Stimulated activated CD8-positive, alpha-beta memory T cell treated with anti-CD3 and anti-CD28 coated beads, Interleukin-12 subunit alpha, Interleukin-12 subunit beta, amount 100 ng/mL, for 1 hour (primary cell): ENCODE results near the gene TMIE.
A peak's percentile ranks its signal among the peaks of the same experiment; 100 is the strongest.
"Not testable (repeated sequence)": the region's sequence is repeated elsewhere in the genome, so short reads cannot be mapped to it uniquely, and the experiment has no call there.

Source experiments
- DNase-seq: peaks from one replicate; pipeline ENCODE4 v3.0.0-alpha.2; 2020; ENCODE audit warnings: low read depth

Gene TMIE

GRCh38 chr3:46685446-46685845 lies 15.7 kb upstream of the TMIE start:
- no peak for DNase-seq

DNA sequence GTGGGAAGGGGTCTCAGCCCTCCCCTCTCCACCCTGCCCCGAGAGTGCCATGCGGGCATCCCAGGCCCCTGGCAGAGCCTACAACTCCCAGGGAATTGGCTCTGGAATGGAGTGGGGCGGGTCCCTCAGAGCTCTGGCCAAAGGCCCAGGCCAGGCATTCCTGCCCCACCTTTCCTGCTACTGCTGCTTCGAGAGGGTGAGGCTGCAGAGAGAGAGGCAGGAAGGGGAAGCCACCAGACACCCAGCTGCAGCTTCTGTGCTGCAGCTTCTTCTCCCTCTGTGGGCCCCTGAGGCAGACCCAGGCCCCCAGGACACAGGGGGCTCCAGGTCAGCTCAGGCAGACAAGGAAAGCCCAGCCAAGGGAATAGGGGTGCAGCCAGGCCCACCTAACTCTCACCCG lies 10.4 kb upstream of the TMIE start:
- no peak for DNase-seq

GRCh38 chr3:46692566-46692990 lies 8.6 kb upstream of the TMIE start:
- no peak for DNase-seq

DNA sequence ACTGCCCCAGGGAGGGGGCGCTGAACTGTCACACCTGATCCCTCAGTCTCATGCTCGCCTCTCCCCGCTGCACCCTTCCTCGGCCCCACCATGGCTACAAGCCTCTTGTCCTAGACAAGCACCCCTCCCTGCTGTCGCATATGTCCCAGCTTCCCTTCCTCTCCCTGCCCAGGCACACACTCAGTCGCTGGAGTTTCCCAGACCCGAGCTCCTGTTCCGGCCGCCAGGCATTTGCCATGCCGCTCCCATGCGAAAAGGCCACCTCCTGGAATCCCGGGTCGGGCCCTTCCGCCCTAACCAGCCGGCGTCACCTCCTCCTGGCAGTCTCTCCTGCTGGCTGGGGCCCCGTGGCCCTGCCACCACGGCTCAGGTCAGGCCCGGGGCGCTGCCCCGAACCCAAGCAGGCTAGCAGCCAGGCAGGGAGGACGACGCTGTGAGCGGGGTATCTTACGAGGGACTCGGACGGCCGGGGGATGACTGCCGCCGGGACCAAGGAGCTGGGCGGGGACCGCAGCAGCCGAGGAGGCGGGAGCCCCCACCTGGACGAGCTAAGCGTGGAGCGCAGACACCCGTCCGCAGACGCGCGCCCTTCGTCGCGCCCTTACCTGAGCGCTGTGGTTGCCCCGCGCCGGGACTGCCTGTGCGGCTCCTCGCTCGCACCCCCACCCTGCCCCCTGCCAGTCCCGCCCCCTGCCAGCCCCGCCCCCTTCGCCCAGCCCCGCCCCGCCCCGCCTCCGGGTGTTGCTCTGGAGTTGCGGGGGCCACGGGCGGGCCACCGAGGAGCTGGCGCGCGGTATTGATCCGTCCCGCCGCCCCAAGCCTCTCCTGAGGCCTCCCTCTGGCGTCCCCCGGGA lies 7.9 kb upstream of the TMIE start, which contains the start of gene ALS2CL:
Gene ALS2CL, minus strand, starts transcription at position 642 of the 854 bp plus-strand sequence. CDS start 4,239 bp downstream, outside the sequence.
- DNase-seq = peak; percentile 41

DNA sequence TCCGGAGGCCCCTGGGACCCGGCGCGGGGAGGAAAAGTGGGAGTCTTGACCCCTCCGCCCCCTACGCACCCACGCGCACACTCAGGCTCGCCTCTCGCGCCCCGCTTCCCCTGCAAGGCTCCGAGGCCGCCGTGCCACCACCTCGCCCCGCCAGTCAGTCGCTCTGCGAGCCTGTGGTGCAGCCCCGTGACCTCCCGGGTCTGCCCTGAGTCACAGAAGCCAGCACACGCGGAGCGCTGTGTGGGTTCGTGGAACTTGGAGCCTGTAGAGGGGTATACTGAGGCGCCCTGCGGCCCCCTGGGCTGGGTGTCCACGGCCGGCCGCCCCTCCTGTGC lies 7.3 kb upstream of the TMIE start:
- DNase-seq = no peak

GRCh38 chr3:46694520-46694919 lies 6.7 kb upstream of the TMIE start:
- no peak for DNase-seq

DNA sequence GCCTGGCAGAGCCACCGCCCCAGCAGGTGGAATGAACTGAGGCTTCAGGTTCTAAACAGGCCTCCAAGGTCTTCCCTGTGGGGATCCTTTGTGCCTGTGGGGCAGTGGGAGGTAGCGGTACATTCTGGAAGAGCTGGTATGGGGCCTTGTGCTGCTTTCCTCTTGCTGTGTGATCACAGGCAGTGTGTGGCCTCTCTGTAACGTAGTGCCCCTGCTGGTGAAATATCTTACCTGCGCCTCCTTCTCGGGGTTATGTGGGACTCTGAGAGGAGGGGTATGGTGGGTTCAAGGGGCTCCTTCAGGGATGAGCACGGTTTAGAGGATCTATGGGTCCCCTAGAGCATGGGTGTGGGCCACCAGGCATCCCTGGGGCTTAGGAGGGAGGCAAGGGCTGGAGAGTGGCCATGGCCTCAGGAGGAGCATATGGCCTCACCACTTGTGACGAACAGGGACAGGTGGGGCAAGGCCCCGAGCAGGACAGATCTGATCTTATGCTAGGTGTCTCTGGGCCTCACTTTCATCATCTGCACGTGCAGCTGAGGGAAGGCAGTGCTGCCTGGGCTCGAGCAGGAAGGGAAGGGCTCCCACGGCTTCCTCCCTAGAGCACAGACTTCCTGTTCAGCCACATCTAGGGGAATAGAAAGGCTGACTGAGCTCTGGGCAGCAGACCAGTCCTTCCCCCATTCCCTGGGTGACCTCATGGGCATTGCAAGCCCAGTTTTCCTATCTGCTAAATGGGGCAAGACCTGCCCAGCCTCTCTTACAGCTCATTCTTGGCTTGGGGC lies 5.8 kb upstream of the TMIE start:
- DNase-seq = no peak

- no peak for DNase-seq
Observed at GRCh38 chr3:46695962-46696894, 5.0 kb upstream of the TMIE start.

- DNase-seq = no peak
Observed at GRCh38 chr3:46699676-46700523, 1.3 kb upstream of the TMIE start.

DNA sequence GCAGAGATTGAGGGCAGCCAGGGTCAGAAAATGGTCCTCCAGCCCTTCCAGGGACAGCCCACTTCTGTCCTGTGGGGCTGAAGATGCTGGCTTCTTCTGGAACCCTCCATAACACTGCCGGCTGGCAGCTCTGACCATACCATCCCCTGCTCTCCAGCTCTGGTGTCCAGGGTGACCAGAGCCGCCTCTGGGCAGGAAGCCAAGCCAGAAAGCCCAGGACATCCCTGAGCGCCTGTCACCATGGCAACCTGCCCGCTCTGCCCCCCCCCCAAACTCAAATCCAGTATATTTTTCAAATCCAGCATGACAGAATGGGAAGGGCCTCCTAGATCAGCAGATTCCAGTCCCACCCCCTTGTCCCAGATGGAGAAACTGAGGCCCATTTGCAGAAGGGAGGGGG lies 420 bp upstream of the TMIE start:
- DNase-seq = no peak

GRCh38 chr3:46702246-46703012 lies 1.2 kb downstream of the TMIE start:
- no peak for DNase-seq

GRCh38 chr3:46703013-46703520 lies 1.9 kb downstream of the TMIE start:
- DNase-seq = no peak

DNA sequence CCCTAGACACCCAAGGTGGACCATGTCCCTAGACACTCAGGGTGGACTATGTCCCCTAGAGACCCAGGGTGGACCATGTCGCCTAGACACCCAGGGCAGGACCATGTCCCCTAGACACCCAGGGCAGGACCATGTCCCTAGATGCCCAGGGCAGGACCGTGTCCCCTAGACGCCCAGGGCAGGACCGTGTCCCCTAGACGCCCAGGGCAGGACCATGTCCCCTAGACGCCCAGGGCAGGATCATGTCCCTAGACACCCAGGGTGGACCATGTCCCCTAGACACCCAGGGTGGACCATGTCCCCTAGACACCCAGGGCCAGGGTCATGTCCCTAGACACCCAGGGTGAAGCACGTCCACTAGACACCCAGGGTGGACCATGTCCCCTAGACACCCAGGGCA lies 3.2 kb downstream of the TMIE start:
- not testable (repeated sequence) for DNase-seq

DNA sequence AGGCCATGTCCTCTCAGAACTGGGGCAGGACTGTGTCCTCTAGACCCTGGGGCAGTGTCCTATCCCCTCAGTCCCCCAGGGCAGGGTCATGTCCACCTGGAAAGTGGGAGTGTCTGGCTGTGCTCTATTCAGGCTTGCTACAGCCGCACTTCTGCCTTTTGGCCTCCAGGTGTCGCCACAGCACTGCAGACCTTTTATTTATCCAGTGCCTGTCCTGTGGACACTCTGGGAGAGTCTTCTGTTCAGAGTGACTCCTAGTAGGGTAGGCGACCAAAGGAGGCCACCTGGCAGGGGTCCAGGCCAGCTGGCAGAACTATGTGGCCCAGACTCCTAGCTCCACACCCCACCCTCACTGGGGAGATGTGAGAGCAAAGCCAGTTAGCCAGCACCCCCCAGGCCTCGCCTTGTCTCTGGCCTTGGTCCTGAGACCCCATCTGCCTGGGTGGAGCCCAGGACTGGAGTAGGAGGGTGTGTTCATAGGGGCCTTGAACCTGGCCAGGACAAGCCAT lies 3.9 kb downstream of the TMIE start:
- DNase-seq = peak; percentile 44

DNA sequence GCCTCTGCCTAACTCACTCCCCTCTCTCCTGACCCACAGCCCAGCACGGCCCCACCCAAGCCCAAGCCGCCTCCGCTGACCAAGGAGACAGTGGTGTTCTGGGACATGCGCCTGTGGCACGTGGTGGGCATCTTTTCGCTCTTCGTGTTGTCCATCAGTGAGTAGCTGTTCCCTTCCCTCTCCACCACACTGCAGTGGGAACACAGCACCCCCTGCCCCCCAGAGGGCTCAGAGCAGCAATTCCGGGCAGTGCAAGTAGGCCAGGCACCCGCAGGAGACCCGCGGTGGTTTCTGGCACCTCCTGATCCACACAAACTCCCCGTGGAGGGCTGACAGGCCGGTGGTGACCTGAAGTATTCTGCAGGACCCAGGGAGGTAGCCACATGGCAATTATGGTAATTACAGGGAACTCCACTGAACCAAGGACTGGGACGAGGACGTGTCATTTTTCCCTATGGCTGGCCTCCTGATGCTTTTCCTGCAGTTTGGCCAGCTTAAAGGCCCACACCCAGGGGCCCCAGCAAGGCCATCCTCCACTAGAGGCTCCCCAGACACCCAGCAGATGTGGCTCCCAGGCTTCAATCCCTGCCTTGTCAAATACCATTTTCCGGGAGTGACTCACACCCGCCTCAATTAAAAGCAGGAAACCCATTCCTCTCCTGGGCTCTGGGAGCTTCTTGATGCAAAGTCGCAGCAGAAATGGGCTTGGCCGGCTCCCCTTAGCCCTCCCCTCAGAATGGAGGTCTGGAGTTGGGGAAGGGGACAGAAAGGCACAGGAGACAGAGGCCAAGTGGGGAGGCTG lies 4.8 kb downstream of the TMIE start:
- no peak for DNase-seq

DNA sequence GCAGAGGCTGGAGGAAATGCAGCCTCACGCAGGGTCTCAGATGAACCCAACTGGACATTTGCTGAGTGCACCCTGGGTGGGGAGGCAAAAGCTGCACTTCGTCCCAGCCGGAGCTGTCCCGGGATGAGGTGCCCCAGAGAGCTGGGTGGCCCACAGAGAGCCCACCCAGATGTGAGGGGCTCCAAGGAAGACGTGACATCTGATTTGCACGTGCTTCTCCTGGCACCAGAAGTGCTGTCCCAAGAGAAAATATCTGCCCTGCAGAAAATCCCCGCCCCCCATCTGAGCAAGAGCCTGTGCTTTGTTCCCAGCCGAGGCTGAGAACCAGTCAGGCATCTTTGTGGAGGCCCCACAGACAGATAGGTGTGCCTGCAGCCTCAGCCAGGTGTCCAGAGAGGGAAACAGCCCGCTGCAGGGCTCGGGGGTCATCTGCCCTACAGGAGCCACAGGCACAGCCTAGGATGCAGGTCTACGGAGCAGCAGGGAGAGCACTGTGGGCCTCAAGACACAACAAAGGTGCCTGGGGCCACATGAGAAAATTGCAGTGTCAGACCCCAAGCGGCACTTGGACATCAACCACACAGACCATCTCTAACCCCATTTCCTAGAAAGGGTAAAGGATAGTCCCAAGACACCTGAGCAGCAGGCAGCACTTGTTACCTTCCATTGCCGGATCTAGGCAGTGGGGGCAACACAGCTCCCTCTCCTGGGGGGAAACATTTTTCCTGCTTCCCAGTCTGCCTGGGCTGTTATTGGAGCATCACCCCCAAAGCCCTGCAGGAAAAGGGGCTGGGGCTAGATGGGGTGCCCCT lies 5.8 kb downstream of the TMIE start:
- no peak for DNase-seq

- DNase-seq = no peak
Observed at GRCh38 chr3:46707601-46708011, 6.4 kb downstream of the TMIE start.
